CMK (cell line): ENCODE data around the gene LHFPL3.
"Not testable (repeated sequence)": the region's sequence is repeated elsewhere in the genome, so short reads cannot be mapped to it uniquely, and the experiment has no call there.

Source experiments
- DNase-seq: peaks from one replicate; pipeline ENCODE4 v3.0.0-alpha.2; 2010; ENCODE audit warnings: low read depth

The LHFPL3 gene

GRCh38 chr7:104328296-104328969 lies at the start of gene LHFPL3:
Gene LHFPL3, plus strand, starts transcription at chr7:104328603.
- DNase-seq, result no peak

- not testable (repeated sequence) for DNase-seq
These were observed 46.7 kb upstream of the LHFPL3 start for GRCh38 chr7:104281685-104282084.

- no peak for DNase-seq
These were observed 41.6 kb upstream of the LHFPL3 start for GRCh38 chr7:104286839-104287238.

GRCh38 chr7:104288137-104288536 lies 40.3 kb upstream of the LHFPL3 start:
- DNase-seq, result no peak

- DNase-seq, result no peak
These were observed 34.1 kb upstream of the LHFPL3 start for GRCh38 chr7:104294291-104294690.

GRCh38 chr7:104296266-104296665 lies 32.1 kb upstream of the LHFPL3 start:
- DNase-seq, result no peak

GRCh38 chr7:104296900-104297299 lies 31.5 kb upstream of the LHFPL3 start:
- DNase-seq, result no peak

- no peak for DNase-seq
These were observed 29.1 kb upstream of the LHFPL3 start for GRCh38 chr7:104299323-104299722.

GRCh38 chr7:104299777-104300176 lies 28.6 kb upstream of the LHFPL3 start:
- no peak for DNase-seq

- no peak for DNase-seq
These were observed 21.6 kb upstream of the LHFPL3 start for GRCh38 chr7:104306793-104307192.

- no peak for DNase-seq
These were observed 10.3 kb upstream of the LHFPL3 start for GRCh38 chr7:104317948-104318629.

GRCh38 chr7:104327534-104327933 lies 869 bp upstream of the LHFPL3 start:
- DNase-seq, result no peak

- no peak for DNase-seq
These were observed 486 bp upstream of the LHFPL3 start for GRCh38 chr7:104327938-104328295.

GRCh38 chr7:104328970-104329825 lies 795 bp downstream of the LHFPL3 start:
- no peak for DNase-seq

- DNase-seq, result no peak
These were observed 13.1 kb downstream of the LHFPL3 start for GRCh38 chr7:104341546-104341945.

- DNase-seq, result no peak
These were observed 24.3 kb downstream of the LHFPL3 start for GRCh38 chr7:104352736-104353135.

GRCh38 chr7:104357166-104357565 lies 28.8 kb downstream of the LHFPL3 start:
- no peak for DNase-seq

- no peak for DNase-seq
These were observed 30.2 kb downstream of the LHFPL3 start for GRCh38 chr7:104358446-104359132.

GRCh38 chr7:104362756-104363155 lies 34.4 kb downstream of the LHFPL3 start:
- DNase-seq, result no peak

- no peak for DNase-seq
These were observed 35.0 kb downstream of the LHFPL3 start for GRCh38 chr7:104363355-104363754.

- no peak for DNase-seq
These were observed 38.0 kb downstream of the LHFPL3 start for GRCh38 chr7:104366390-104366789.

- no peak for DNase-seq
These were observed 39.5 kb downstream of the LHFPL3 start for GRCh38 chr7:104367926-104368325.
